ENCODE results near the gene TTLL6.
"Not testable (repeated sequence)": the region's sequence is repeated elsewhere in the genome, so short reads cannot be mapped to it uniquely, and the experiment has no call there.

Gene TTLL6

DNA sequence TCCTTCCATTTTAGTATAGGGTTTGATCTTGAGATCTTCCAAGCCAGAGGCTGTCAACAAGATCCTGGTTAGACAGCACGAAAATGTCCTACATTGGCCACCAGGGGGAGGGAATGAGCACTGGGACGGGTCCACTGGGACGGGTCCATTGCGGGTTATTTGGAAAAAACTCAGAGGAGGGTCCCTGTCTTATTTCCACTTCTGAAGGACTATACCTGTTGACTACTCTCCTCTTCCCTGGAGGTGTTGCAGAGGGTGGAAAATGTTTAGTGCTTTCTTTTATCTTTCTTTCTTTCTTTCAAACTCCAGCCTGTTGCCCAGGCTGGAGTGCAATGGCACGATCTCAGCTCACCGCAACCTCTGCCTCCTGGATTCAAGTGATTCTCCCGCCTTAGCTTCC, 2.5 kb downstream of the TTLL6 start:
- no peak for FAIRE-seq

GRCh38 chr17:48812001-48812400, 5.0 kb downstream of the TTLL6 start:
- no peak for FAIRE-seq

DNA sequence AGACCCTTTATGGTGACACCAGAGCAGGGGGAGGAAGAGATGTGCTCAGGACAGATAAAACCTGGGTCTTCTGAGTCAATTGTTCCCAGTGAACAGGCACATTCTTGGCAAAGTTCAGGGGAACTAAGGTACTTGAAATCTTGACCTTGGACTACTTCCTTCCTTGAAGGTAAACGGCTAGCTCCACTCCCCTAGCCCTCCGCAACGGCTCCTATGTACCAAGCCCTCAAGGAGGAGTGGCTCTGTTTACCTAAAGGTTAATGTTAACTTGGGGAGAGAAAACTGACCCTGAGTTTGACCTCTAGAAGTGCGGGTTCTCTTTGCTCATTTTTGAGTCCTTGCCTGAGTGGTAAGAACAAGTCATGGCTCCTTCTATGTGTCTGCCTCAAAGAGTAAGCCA, 7.8 kb downstream of the TTLL6 start:
- no peak for FAIRE-seq

GRCh38 chr17:48804936-48805411, 12.1 kb downstream of the TTLL6 start:
- FAIRE-seq = no peak

DNA sequence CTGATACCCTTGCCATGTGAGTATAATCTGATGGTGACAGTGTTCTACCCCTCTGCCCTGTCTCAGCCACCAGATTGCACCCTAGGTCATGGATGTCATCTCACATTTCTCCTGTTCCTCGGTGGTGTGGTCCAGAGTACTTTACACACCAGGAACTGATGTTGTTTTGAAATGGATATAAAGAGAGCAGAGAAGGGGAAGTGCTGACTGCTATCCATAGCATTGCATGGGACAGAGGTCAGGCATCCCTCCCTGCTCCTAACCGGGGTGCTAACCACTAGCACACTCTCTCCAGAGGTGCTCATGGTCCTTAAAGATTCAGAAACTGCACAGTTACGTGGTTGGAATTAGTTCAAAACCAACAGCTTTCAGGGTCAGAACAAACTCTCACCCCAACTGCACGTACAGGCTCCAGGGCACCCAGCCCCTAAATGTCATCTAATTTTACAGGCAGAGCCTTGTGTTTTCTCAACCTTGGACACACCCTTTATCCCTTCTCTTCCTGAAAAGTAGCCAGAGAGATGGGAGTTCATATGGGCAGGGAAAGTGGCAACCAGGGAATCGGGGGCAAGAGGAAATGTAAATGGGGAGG, 16.3 kb downstream of the TTLL6 start:
- no peak for FAIRE-seq

DNA sequence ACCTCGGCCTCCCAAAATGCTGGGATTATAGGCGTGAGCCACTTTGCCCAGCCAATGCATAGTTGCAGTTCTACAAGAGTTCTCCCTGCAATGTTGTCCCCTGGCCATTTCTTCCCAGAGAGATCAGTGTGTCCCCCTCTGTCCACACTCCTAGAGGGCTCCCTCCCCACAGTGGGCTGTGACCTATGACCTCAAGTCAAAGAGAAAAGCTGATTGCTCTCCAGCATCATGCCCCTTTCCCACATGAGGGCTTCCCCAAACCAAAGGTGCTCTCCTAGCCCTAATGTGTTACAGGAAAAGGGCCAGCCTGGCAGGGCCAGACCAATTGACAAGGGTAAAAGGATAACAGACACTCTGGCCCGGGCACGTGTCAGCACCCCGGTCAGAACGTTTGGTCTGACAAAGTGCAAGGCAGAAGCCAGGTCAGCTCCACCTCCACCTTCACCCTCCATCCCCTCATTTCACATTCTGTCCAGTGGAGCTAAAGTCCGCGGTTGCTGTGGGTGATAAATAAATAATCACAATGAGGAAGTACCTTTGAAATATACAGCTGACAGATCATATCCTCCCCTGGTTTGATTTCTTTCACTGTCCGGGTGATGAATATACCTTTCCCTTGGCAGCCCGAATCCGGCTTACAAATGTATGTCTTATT, 17.8 kb downstream of the TTLL6 start:
- FAIRE-seq = no peak

DNA sequence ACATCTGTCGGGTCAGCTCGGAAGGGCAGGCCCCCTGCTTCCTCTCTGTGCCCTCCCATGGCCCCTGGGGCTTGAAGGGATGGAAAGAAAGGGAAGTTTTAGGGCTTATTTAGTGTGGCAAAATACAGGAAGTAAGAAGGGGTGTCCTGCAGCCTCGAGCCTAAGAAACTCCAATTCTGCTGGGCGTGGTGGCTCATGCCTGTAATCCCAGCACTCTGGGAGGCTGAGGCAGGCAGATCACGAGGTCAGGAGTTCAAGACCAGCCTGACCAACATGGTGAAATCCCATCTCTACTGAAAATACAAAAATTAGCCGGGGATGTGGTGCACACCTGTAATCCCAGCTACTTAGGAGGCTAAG, 20.9 kb downstream of the TTLL6 start:
- FAIRE-seq = not testable (repeated sequence)

GRCh38 chr17:48795444-48796162, 21.4 kb downstream of the TTLL6 start:
- FAIRE-seq = no peak

GRCh38 chr17:48792033-48792798, 24.8 kb downstream of the TTLL6 start:
- no peak for FAIRE-seq

- no peak for FAIRE-seq
Observed at GRCh38 chr17:48791128-48792032, 25.6 kb downstream of the TTLL6 start.

- FAIRE-seq = no peak
Observed at GRCh38 chr17:48790607-48791127, 26.4 kb downstream of the TTLL6 start.

DNA sequence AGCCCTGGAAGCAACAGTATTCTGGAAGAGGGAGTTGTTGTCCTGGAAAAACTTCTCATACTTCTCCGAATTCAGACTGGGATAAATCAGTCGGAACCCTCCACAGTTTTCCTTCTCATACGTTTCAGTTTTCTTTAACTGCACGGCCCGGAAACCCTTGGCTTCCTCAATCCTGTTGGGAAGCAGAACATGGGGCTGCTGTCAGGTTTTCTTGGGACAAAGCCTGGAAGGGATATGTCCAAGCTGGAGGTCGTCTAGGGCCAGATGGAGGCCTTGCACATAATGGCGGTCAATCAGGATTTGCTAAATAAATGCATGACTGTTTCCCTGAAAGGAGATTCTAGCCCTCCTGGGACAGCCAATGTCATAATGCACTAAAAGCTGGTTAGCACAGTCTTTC, 29.2 kb downstream of the TTLL6 start:
- FAIRE-seq = no peak

GRCh38 chr17:48779421-48779820, 37.6 kb downstream of the TTLL6 start:
- no peak for FAIRE-seq

GRCh38 chr17:48776602-48777001, 40.4 kb downstream of the TTLL6 start:
- FAIRE-seq = no peak

GRCh38 chr17:48773245-48773644, 43.8 kb downstream of the TTLL6 start:
- no peak for FAIRE-seq

DNA sequence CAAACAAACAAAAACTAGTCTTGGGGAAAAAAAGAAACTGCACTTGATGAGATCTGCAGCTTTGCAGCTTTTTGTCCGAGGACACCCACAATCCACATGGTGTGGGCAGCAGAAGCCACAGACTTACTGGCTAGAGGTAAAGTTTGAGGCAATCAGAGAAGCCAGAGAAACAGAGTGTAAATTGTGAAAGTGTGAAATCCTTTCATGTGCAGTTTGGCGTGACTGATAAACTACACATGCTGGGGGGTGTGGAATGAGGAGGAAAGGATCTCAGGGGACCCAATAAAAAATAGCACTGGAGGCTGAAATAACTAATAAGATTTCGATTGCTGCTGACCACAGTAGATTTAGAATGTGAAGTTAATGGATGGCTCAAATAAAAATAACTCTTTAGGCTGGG, 46.1 kb downstream of the TTLL6 start:
- no peak for FAIRE-seq

GRCh38 chr17:48769009-48769675, 47.9 kb downstream of the TTLL6 start:
- FAIRE-seq = no peak

DNA sequence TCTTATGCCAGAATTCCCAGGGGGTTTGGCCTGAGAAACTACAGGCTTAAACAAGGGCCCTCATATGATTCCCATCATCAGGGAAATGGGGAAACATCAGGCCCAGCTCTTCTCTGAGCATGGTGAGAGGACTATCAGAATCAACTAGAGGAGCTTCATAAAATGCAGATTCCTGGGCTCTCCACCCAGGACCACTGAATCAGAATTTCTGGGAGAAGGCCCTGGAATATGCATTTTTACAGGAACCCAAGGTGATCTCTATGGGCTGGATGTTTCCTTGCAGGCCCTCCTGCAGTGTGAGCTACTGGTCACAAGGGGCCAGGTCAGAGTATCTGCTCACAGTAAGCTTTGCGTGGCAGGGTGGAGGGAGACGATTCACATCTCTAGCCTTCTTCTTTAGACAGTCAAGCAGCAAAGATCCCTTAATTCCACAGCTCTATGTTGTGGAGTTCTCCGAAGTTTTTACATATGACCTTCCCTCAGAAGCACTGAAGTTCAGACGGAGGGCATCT, 49.7 kb downstream of the TTLL6 start:
- FAIRE-seq = no peak

- no peak for FAIRE-seq
Observed at GRCh38 chr17:48761114-48761513, 55.9 kb downstream of the TTLL6 start.

DNA sequence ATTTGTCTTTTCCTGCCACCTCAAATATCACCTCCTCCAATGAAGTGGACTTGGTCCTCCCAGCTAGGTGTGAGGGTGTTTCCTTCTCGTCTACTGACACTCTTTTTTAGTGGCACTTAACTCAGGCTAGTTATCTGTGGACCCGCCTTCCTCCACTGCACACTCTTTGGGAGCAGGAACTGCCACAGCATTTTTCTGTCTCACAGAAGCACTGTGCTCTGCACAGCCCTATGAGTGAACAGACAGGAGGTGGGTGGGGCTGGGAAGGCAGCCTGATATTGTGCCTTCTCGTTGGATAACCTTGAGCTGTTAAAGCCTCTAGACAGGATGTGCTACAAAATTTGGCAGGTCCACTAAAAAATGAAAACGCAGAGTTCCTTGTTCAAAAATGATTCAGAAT, 56.6 kb downstream of the TTLL6 start:
- FAIRE-seq = no peak

- no peak for FAIRE-seq
Observed at GRCh38 chr17:48759288-48759687, 57.7 kb downstream of the TTLL6 start.
